Testis (tissue), 2 donors: ENCODE results near the gene CREB3L2.

Experiments
- POLR2A ChIP-seq: fragments of 450-650 bp; IDR thresholded peaks from one replicate; pipeline ENCODE4 v1.6.1; 2017; ENCODE audit warnings: antibody characterized with exemption, mild to moderate bottlenecking, moderate library complexity
- TF ChIP-seq, protein P1 (sequence below), 3 experiments: fragments of 450-650 bp in 2 of 3; fragments of 200-600 bp in 1 of 3; sonication (generic) in 1 of 3; IDR thresholded peaks; one replicate each; pipeline ENCODE4 v1.5.1; 2016 to 2019; ENCODE audit warnings: antibody characterized with exemption in 3 of 3, mild to moderate bottlenecking in 2 of 3, moderate library complexity in 1 of 3

DNA sequence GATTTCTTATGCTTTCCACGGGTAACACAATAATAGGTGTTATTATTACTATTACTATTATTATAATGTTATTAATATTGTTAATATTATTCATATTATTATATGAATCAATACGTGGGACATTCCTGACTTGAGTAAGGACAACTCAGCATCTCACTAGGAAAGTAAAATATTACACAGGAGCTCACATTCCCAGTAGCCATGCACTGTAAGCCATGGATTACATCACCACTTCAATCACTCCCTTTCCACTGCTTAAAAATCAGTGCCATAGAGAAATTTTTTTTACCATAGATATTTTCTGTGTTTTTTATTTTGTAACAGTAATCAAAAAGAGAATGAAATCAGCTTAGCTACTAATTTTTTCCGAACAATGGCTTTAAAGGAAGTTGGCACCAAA is 86.6 kb downstream of the CREB3L2 start:
- TF ChIP-seq, protein P1, sequence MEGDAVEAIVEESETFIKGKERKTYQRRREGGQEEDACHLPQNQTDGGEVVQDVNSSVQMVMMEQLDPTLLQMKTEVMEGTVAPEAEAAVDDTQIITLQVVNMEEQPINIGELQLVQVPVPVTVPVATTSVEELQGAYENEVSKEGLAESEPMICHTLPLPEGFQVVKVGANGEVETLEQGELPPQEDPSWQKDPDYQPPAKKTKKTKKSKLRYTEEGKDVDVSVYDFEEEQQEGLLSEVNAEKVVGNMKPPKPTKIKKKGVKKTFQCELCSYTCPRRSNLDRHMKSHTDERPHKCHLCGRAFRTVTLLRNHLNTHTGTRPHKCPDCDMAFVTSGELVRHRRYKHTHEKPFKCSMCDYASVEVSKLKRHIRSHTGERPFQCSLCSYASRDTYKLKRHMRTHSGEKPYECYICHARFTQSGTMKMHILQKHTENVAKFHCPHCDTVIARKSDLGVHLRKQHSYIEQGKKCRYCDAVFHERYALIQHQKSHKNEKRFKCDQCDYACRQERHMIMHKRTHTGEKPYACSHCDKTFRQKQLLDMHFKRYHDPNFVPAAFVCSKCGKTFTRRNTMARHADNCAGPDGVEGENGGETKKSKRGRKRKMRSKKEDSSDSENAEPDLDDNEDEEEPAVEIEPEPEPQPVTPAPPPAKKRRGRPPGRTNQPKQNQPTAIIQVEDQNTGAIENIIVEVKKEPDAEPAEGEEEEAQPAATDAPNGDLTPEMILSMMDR (IDR thresholded peaks at IDR 0.05): no peak
- no peak for TF ChIP-seq POLR2A
